Measurements from ENCODE around the gene RPTOR. TPM values are rescaled to one million over a fixed set of nuclear protein-coding genes. Genes with fewer than 3 reads are reported as not detected.

The RPTOR gene
- polyA plus RNA-seq, 1 of the 3 experiments (the other 2 are of a cell fraction) = 14.9 TPM

DNA sequence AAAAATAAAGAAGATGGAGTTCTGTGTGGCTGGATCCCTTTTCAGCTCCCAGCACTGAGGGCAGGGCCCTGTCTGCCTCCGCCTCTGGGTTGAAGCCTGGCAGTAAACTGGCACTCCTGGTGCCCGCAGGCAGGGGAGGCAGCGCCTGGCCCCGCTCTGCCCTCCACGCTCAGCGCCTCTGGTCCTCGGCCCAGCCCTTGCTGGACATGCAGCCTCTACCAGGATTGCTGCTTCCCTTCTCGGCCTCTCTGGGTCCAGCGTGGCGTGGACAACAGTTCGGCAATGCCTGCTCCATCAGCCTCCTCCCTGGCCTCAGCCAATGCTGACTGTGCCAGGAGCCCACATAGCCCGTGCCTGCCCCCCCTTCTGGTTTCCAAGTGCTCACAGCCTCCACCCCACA is 362.6 kb downstream of the RPTOR start:
- Histone ChIP-seq H2AFZ (ENCODE audit: low read depth) (no peak overlapping the region), H3F3A (replicated peaks; ENCODE audit: insufficient read depth) (no peaks in the 10 kb centered on the region), H3K9me2 (no peaks in the 10 kb centered on the region), H3K27ac (ENCODE audit: low read depth in 2 of 2, low read length in 1 of 2) (no peak overlapping the region), H3K4me2 (no peak overlapping the region), H3K9ac (no peak overlapping the region), H3K27me3 (ENCODE audit: insufficient read depth) (no peaks in the 10 kb centered on the region), H3K4me3 (ENCODE audit: low read depth in 2 of 2, low read length in 1 of 2) (no peak overlapping the region), H3K36me3 (replicated peaks in 1 of 2; ENCODE audit: control insufficient read depth in 1 of 2, insufficient read depth in 2 of 2, low read length in 1 of 2) (peaks cover 19 to 34% of the 10 kb centered on the region in 2 experiments), H3K4me1 (ENCODE audit: control insufficient read depth in 1 of 2, insufficient read depth in 2 of 2, low read depth in 1 of 2, low read length in 1 of 2) (no peaks in the 10 kb centered on the region), H3K79me2 (ENCODE audit: insufficient read depth) (no peaks in the 10 kb centered on the region), H4K20me1 (ENCODE audit: insufficient read depth) (no peaks in the 10 kb centered on the region), H3K9me3 (no peaks in the 10 kb centered on the region)
- ChIA-PET POLR2A (no interaction called here), CTCF (interaction anchor here (1.4 to 7.5 kb wide), 2 partner anchors 8 to 18 kb away, joined by 3 to 45 read pairs; no protein-coding TSS in a partner anchor)
- TF ChIP-seq, protein P1, sequence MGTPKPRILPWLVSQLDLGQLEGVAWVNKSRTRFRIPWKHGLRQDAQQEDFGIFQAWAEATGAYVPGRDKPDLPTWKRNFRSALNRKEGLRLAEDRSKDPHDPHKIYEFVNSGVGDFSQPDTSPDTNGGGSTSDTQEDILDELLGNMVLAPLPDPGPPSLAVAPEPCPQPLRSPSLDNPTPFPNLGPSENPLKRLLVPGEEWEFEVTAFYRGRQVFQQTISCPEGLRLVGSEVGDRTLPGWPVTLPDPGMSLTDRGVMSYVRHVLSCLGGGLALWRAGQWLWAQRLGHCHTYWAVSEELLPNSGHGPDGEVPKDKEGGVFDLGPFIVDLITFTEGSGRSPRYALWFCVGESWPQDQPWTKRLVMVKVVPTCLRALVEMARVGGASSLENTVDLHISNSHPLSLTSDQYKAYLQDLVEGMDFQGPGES (IDR thresholded peaks at IDR 0.05; ENCODE audit: low read depth, low read length) = no peak
- TF ChIP-seq TAF1 (IDR thresholded peaks at IDR 0.05; ENCODE audit: borderline replicate concordance, low read depth, low read length) (no peak), RCOR1 (IDR thresholded peaks at IDR 0.05; ENCODE audit: low read length) (no peak), SMC3 (IDR thresholded peaks at IDR 0.05; ENCODE audit: low read depth, low read length) (no peak), MXI1 (IDR thresholded peaks at IDR 0.05; ENCODE audit: low read depth, low read length) (no peak), CHD2 (IDR thresholded peaks at IDR 0.05; ENCODE audit: low read length, partially characterized antibody) (no peak), ELF1 (IDR thresholded peaks at IDR 0.05) (no peak), RFX5 (IDR thresholded peaks at IDR 0.05; ENCODE audit: low read length) (no peak)
- DNase-seq = no peak
- WGBS (ENCODE audit: low lambda C conversion rate) = 96% methylated on average over 12 of the region's 12 CpGs

GRCh38 chr17:80908211-80908610 is 363.6 kb downstream of the RPTOR start:
- Histone ChIP-seq H3K36me3 (replicated peaks in 1 of 2; ENCODE audit: control insufficient read depth in 1 of 2, insufficient read depth in 2 of 2, low read length in 1 of 2) (peaks cover 27 to 31% of the 10 kb centered on the region in 2 experiments), H4K20me1 (ENCODE audit: insufficient read depth) (no peaks in the 10 kb centered on the region), H2AFZ (ENCODE audit: low read depth) (no peak overlapping the region), H3K4me1 (ENCODE audit: control insufficient read depth in 1 of 2, insufficient read depth in 2 of 2, low read depth in 1 of 2, low read length in 1 of 2) (no peaks in the 10 kb centered on the region), H3K79me2 (ENCODE audit: insufficient read depth) (no peaks in the 10 kb centered on the region), H3F3A (replicated peaks; ENCODE audit: insufficient read depth) (no peaks in the 10 kb centered on the region), H3K27me3 (ENCODE audit: insufficient read depth) (no peaks in the 10 kb centered on the region), H3K9me3 (no peaks in the 10 kb centered on the region), H3K27ac (ENCODE audit: low read depth in 2 of 2, low read length in 1 of 2) (no peak overlapping the region), H3K4me3 (ENCODE audit: low read depth in 2 of 2, low read length in 1 of 2) (no peak overlapping the region), H3K9me2 (no peaks in the 10 kb centered on the region), H3K9ac (no peak overlapping the region), H3K4me2 (no peak overlapping the region)
- TF ChIP-seq TCF12 (IDR thresholded peaks at IDR 0.05) (no peak), TEAD4 (IDR thresholded peaks at IDR 0.05; ENCODE audit: borderline replicate concordance, insufficient read depth) (no peak), USF1 (IDR thresholded peaks at IDR 0.05; ENCODE audit: borderline replicate concordance, low read depth) (no peak), CTCF (IDR thresholded peaks at IDR 0.05) (no peak), MEF2A (IDR thresholded peaks at IDR 0.05; ENCODE audit: borderline replicate concordance, low read depth) (no peak)
- TF ChIP-seq, protein P2, sequence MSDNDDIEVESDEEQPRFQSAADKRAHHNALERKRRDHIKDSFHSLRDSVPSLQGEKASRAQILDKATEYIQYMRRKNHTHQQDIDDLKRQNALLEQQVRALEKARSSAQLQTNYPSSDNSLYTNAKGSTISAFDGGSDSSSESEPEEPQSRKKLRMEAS (IDR thresholded peaks at IDR 0.05; ENCODE audit: low read depth) = no peak
- DNase-seq = no peak
- CTCF ChIA-PET = interaction anchor here (1.0 to 7.5 kb wide), 3 partner anchors 9 to 481 kb away, joined by 3 to 45 read pairs (median 6); no protein-coding TSS in a partner anchor
- POLR2A ChIA-PET = no interaction called here
- 95% methylated on average over 12 of the region's 12 CpGs for WGBS (ENCODE audit: low lambda C conversion rate)
